Mucosa of descending colon (tissue), 3 donors: ENCODE data around the gene SLC12A6. TPM values are rescaled to one million over a fixed set of nuclear protein-coding genes. Genes with fewer than 3 reads are reported as not detected.

ENCODE experiments used
- ATAC-seq: fragments of 200-7000 bp; cut with Tn5 transposase; one replicate; pipeline ENCODE4 v1.9.1; 2020; ENCODE audit warnings: mild to moderate bottlenecking, moderate library complexity
- DNase-seq, 3 donors: peaks; one replicate each; pipeline ENCODE4 v3.0.0-alpha.2; 2020
- H3K36me3 ChIP-seq: fragments of 200-600 bp; one replicate; pipeline ENCODE4 v1.8.0; 2021; ENCODE audit warnings: low read depth, mild to moderate bottlenecking
- H3K4me1 ChIP-seq: fragments of 200-600 bp; one replicate; pipeline ENCODE4 v1.8.0; 2021; ENCODE audit warnings: low read depth, mild to moderate bottlenecking
- H3K4me3 ChIP-seq: fragments of 200-600 bp; one replicate; pipeline ENCODE4 v1.8.0; 2021; ENCODE audit warnings: mild to moderate bottlenecking
- H3K9me3 ChIP-seq: fragments of 200-600 bp; one replicate; pipeline ENCODE4 v1.8.0; 2021; ENCODE audit warnings: mild to moderate bottlenecking
- intact Hi-C, 2 donors: fragments of 100-400 bp; cut with DNase I in 1 of 2; cut with micrococcal nuclease in 1 of 2; formaldehyde crosslinking; loops; one replicate each; pipeline versions ENCODE4 v1.11.0 to v1.11.1; 2022; cut with DNase I, micrococcal nuclease
- total RNA-seq, 3 donors: library from RNA; stranded (reverse); fragmentation: NEBNext Ultra II Directional in 2 of 3; extraction: Animal tissue kit (Norgen Biotek cat#: 25700) in 2 of 3; gene quantifications; one replicate each; pipeline versions ENCODE4 v1.2.1 to v1.2.4, GENCODE V29; 2021 to 2023
- TF ChIP-seq, protein P1 (sequence below): fragments of 200-600 bp; IDR thresholded peaks from one replicate; pipeline ENCODE4 v1.8.0; 2022; ENCODE audit warnings: antibody characterized with exemption, mild to moderate bottlenecking
- donor health status: DM: no; HTN: no; CAD: no; lungs with moderate emphysema.
- donor health status: DM: no; HTN: no; CAD: no.
- donor health status: DM: no; HTN: yes; CAD: no.

Gene SLC12A6
- total RNA-seq, 3 donors from 2014 or later = 17.7 to 26.2 (median 23.2) TPM

DNA sequence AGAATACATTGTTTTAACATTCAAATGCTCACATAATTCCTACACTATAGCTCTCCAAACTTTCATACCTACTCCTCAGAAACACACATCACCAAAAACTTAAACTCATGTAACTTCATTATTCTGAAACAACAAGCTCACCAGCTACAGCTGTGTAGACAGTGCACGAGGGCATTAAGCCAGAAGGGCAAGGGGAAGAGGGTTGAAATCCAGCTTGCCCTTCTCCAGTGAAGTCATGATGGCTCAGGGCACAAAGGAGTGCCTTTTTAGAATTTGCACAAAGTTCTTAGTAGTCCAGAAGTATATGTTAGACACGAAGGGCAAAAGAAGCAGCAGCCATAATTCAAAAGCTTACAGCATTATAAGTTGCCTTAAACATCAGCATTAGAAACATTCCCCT lies 8.6 kb downstream of the SLC12A6 start:
- Histone ChIP-seq H3K36me3 (no peaks in the 10 kb centered on the region), H3K9me3 (no peaks in the 10 kb centered on the region), H3K4me1 (no peaks in the 10 kb centered on the region), H3K4me3 (no peak overlapping the region)
- TF ChIP-seq, protein P1, sequence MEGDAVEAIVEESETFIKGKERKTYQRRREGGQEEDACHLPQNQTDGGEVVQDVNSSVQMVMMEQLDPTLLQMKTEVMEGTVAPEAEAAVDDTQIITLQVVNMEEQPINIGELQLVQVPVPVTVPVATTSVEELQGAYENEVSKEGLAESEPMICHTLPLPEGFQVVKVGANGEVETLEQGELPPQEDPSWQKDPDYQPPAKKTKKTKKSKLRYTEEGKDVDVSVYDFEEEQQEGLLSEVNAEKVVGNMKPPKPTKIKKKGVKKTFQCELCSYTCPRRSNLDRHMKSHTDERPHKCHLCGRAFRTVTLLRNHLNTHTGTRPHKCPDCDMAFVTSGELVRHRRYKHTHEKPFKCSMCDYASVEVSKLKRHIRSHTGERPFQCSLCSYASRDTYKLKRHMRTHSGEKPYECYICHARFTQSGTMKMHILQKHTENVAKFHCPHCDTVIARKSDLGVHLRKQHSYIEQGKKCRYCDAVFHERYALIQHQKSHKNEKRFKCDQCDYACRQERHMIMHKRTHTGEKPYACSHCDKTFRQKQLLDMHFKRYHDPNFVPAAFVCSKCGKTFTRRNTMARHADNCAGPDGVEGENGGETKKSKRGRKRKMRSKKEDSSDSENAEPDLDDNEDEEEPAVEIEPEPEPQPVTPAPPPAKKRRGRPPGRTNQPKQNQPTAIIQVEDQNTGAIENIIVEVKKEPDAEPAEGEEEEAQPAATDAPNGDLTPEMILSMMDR = no peak
- DNase-seq (no peak), ATAC-seq (no peak)
- intact Hi-C loops = no loop called here

DNA sequence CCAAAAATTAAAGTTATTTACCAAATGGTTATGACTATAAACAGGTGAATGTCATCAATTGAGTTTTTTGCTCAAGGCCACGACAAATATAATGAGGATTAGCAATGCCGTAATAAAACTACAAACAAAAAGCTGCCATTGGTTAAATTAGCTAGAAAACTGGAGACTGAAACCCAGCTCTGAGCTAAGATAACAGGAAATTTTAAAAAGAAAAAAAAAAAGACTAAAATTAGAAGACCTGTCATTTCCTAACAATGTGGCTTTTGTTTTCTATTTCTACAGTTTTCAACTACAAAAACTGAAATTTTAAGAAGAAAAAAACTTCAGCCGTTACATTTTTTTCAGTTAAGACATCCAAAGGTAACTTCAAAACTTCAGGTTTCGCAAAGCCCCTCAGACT lies 9.7 kb downstream of the SLC12A6 start:
- ATAC-seq (no peak), DNase-seq (no peak)
- H3K36me3 ChIP-seq = no peaks in the 10 kb centered on the region
- intact Hi-C loops = no loop called here
- H3K4me1 ChIP-seq = no peaks in the 10 kb centered on the region
- TF ChIP-seq, protein P1 = no peak
- no peak overlapping the region for H3K4me3 ChIP-seq
- H3K9me3 ChIP-seq = no peaks in the 10 kb centered on the region

DNA sequence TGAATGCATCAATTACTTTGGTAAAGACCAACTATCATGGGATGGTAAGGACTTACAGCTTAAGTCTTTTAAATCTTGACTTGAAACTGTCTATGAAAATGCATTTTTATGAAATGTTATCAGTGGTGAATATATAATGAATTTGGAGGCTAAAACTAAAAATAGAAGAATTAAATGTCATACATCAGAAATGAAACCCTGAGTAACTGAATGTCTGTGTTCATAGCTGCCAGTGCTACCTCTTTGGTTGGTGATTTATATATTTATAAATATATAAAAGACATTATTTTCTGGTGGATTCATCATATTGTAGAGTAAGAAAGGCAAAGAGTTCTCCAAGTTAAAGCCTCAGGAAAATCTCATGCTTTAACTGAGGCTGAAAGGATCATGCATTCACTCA lies 12.2 kb downstream of the SLC12A6 start:
- intact Hi-C loops = no loop called here
- Histone ChIP-seq H3K36me3 (no peaks in the 10 kb centered on the region), H3K4me3 (no peak overlapping the region), H3K4me1 (no peaks in the 10 kb centered on the region), H3K9me3 (no peaks in the 10 kb centered on the region)
- DNase-seq = no peak
- ATAC-seq = no peak
- TF ChIP-seq, protein P1 = no peak

DNA sequence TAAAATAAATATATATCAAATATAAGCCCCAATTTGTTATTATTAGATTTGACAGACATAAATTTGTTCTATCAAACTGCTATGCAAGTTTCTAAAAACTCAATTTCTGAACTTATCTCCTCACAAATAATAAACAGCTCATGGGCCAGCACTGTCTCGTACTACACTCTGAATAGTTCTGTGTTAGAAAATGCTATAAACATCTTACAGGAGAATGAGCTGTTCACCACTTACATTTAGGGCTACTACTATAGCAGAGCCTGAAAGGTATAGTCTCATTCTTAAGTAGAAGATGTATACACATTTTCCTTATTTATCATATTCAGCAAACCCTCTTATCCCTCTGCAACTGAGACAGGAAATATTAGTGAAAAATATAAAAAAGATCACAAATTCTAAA lies 12.6 kb downstream of the SLC12A6 start:
- no peak overlapping the region for H3K4me3 ChIP-seq
- DNase-seq = no peak
- H3K9me3 ChIP-seq = no peaks in the 10 kb centered on the region
- H3K36me3 ChIP-seq = no peaks in the 10 kb centered on the region
- no peaks in the 10 kb centered on the region for H3K4me1 ChIP-seq
- TF ChIP-seq, protein P1 = no peak
- ATAC-seq = no peak
- intact Hi-C loops = no loop called here

DNA sequence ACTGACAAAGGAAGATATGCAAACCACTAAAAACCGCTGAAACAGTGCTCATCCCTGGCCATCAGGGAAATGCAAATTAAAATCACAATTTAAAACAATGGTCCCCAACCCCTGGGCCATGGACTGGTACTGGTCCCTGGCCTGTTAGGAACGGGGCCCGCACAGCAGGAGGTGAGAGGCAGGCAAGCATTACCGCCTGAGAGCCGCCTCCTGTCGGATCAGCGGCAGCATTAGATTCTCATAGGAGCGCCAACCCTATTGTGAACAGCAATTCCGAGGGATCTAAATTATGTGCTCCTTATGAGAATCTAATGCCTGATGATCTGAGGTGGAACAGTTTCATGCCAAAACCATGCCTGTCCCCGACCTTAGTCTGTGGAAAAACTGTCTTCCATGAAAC lies 14.4 kb downstream of the SLC12A6 start:
- ATAC-seq = no peak
- no peaks in the 10 kb centered on the region for H3K36me3 ChIP-seq
- TF ChIP-seq, protein P1 = no peak
- H3K4me3 ChIP-seq = no peak overlapping the region
- DNase-seq = no peak
- no peaks in the 10 kb centered on the region for H3K4me1 ChIP-seq
- H3K9me3 ChIP-seq = no peaks in the 10 kb centered on the region
- intact Hi-C loops = no loop called here
